ENCODE data around the gene AP4E1.

DNA sequence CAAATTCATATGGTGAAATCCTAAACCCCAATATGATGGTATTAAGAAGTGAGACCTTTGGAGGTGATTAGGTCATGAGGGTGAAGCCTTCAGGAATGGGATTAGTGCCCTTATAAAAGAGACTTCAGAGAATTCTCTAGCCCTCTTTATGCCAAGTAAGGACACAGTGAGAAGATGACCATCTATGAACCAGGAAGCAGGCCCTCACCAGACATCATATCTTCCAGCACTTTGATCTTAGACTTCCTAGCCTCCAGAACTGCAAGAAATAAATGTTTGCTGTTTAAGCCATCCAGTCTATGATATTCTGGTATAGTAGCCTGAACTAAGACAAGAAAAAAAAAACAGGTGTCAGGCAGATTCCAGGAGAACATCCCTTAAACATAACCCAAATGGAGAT lies 45.9 kb upstream of the AP4E1 start:
- TF ChIP-seq POLR2A (IDR thresholded peaks at IDR 0.05; ENCODE audit: low read length) (no peak), GATA1 (IDR thresholded peaks at IDR 0.05; ENCODE audit: low read depth, low read length) (no peak)
